Epidermal melanocyte (primary cell): Measurements from ENCODE around the gene NKAP.
"Not testable (repeated sequence)": the region's sequence is repeated elsewhere in the genome, so short reads cannot be mapped to it uniquely, and the experiment has no call there.

Experiments
- DNase-seq: peaks from one replicate; pipeline ENCODE4 v3.0.0; 2011; ENCODE audit warnings: low spot score; ENCODE audit not compliant: insufficient read length

The NKAP gene

DNA sequence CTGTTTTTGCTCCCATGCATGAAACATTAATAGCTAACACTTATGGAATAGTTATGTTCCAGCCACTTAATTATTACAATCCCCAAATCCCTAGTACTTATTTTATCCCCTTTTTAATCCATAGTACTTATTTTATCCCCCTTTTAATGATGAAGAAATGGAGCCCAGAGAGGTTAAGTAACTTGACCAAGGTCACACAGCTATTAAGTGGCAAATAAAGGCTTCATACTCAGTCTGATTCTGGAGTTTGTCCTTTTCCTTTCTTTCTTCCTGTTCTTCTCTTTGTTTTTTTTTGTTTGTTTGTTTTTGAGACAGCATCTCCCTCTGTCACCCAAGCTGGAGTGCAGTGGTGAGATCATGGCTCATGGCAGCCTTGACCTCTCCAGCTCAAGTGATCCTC lies 2.2 kb downstream of the NKAP start:
- no peak for DNase-seq

DNA sequence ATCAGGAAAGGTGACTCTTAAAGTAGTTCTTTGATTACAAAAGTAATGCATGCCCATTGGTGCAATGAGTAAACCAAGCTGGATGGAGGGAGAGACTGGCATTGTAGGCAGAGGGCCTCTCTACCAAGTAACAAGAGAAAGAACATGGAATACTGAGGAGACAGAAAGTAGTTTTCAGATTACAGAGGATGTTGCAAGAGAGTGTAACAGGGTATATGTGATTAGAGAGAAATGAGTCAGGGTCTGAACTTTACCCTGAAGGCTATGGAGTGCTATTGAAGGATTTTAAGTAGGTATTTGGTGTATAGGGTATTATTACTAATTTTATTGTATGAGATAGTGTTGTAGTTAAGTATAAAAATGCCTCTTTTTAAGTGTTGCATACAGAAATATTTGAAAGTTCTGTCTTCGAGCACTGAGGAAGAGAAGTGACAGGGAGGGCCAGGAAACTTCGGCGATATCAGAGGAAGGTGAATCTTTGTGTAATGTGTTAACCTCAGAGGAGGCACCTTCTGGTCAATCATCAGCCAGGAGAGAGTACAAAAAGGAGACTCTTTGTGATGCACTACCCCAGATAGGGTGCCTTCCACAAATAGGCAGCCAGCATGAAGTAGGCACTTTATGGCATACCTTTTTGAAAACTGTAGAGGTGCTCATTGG lies 8.2 kb downstream of the NKAP start:
- no peak for DNase-seq

DNA sequence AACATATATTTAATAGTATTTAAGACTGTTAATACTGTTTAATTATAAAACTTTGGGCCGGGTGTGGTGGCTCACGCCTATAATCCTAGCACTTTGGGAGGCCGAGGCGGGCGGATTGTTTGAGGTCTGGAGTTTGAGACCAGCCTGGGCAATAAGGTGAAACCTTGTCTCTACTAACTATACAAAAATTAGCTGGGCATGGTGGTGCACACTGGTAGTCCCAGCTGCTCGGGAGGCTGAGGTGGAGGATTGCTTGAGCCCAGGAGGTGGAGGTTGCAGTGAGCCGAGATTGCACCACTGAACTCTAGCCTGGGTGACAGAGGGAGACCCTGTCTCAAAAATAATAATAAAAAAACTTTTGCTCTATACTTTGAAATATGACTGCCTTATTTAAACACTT lies 21.2 kb downstream of the NKAP start:
- DNase-seq = not testable (repeated sequence)

DNA sequence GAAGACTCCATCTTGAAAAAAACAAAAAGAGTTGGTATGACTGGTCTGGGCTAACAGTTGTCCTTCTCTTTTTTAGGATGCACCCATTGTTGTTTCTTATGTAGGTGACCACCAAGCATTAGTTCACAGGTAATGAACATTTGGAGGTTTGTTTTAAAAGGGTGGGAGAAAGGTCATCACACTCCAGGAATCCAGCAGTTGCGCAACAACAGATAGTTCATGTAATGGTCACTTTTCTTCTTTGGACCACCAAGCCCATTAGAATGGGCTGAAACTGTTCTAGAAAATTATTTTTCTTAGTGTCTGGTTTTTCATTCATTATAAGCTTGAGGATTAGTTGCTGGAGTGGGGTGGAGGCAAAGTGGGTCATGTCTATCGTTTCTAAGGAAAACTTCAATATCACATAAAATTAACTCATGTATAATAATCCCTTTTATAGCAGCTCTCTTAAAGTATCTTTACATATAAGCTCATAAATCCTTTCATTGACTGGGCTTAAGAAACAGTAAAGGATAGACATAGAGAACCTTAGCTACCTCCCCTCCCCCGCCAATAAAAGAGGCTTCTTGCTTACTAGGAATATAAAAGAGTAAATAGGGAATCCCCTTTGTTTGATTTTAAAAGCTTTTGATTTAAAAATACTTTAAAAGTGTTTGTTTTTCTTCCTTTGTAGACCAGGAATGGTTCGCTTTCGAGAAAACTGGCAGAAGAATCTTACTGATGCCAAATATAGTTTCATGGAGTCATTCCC lies 23.5 kb downstream of the NKAP start:
- DNase-seq = no peak

DNA sequence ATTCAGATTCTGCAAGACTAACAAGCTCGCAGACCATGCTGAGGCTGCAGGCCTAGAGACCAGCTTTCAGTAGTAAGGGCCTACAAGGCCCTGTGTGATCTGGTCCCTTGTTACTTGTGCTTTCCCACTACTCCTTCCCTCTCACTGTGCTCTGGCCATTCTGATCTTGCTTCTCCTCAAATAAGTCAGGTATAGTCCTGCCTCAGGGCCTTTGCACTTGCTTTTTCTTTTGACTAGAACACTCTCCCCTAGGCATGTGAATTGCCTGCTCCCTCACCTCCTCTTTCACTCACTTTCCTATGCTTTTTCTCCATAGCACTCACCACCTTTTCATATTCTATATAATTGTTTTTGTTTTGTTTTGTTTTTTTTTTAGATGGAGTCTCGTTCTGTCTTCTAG lies 25.7 kb downstream of the NKAP start:
- DNase-seq = no peak

DNA sequence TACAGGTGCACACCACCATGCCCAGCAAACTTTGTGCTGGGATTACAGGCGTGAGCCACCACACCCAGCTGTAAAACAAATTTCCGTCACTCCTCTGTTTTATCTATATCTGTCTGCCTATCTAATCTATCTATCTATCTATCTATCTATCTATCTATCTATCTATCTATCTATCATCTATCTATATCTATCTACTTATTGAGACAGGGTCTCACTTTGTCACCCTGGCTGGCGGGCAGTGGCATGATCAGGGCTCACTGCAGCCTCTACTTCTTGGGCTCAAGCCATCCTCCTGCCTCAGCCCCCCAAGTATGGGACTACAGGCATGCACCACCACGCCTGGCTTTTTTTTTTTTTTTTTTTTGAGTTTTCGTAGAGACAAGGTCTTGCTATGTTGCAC lies 27.2 kb downstream of the NKAP start:
- no peak for DNase-seq

DNA sequence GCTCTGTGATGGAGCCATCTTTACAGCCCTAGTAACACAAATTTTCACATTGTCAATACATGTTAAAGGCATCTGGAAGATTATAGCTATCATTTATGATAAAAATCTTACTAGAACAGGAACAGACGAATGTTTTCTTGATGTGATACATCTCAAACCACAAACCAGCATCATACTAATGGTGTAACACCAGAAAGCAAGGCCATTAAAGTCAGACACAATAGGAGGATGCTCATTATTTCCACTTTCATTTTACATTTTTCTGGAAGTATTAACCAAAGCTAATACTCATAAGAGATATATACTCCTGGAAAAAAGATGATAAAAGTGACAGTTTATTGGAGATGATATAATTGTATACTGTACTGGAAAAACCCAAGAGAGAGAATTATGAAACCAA lies 42.6 kb downstream of the NKAP start:
- DNase-seq = no peak

DNA sequence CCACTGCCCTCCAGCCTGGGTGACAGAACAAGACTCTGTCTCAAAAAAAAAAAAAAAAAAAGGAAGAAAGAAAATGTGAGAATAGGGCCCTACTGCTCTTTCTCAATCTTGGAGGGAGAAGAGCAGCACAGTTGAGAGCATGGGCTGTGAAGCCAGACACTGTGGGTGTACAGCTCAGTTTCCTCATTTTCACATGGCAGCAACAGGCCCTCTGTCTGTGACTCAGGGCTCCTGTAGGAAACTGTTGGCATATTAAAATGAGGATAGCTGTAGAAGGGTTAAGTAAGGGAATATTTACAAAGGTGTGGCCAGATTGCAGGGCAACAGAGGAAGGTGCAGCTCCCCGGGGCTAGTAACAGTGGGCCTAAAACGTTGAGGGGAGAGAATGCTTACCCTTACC lies 44.4 kb downstream of the NKAP start:
- DNase-seq = no peak

DNA sequence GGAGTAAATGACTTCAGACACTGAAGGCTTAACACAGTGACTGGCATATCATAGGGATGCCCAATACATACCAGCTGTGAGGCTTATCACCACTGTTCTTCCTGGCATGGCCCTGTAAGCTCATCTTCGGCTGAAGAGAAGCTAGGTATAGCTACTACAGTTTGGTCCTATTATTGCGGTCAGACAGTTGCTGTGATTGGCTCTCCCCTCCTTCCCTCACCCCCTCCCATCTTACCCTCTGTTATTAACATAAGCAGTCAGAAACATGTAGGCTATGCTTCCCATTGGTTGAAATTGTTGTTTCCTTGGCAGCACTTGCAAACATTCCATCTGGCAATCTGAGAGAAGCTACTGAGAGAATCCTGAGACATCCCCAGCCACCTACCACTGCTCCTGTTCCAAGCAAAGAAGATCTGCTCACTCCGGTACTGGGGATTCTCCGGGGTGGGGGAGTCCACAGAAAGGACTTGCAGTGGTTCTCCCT lies 47.7 kb downstream of the NKAP start, which contains the start of gene AKAP14:
TSS of gene AKAP14 (plus strand) at position 51 of the 484 bp plus-strand sequence. CDS start 7,331 bp downstream, outside the sequence.
- DNase-seq = no peak

DNA sequence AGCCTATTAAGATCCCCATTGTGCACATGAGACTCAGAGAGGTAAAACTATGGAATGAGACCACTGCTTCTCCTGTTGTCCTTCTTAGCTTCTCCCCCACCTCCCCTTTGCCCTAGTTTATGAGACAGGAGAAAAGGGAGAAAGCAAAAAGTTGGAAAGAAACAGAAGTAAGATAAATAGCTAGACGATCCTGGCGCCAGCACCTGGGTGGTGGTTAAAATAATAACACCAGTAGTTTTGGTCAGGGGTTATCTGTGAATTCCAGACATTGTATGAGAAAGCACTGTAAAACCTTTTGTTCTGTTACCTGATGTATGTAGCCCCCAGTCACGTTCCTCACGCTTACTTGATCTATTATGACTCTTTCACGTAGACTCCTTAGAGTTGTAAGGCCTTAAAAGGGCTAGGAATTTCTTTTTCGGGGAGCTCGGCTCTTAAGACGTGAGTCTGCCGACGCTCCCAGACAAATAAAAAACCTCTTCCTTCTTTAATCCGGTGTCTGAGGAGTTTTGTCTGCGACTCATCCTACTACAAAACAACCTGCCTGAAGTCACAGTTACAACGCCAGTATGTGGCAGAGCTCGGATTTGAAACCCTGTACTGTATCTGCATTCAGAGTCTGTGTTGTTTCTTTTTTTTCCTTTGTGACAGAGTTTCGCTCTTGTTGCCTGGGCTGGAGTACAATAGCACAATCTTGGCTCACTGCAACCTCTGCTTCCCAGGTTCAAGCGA lies 51.4 kb downstream of the NKAP start:
- not testable (repeated sequence) for DNase-seq

DNA sequence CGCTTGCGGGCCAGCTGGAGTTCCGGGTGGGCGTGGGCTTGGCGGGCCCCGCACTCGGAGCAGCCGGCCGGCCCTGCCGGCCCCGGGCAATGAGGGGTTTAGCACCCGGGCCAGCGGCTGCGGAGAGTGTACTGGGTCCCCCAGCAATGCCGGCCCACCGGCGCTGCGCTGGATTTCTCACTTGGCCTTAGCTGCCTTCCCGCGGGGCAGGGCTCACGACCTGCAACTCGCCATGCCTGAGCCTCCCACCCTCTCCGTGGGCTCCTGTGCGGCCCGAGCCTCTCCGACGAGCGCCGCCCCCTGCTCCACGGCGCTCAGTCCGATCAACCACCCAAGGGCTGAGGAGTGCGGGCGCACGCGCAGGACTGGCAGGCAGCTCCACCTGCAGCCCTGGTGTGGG lies 52.9 kb downstream of the NKAP start:
- DNase-seq = not testable (repeated sequence)

DNA sequence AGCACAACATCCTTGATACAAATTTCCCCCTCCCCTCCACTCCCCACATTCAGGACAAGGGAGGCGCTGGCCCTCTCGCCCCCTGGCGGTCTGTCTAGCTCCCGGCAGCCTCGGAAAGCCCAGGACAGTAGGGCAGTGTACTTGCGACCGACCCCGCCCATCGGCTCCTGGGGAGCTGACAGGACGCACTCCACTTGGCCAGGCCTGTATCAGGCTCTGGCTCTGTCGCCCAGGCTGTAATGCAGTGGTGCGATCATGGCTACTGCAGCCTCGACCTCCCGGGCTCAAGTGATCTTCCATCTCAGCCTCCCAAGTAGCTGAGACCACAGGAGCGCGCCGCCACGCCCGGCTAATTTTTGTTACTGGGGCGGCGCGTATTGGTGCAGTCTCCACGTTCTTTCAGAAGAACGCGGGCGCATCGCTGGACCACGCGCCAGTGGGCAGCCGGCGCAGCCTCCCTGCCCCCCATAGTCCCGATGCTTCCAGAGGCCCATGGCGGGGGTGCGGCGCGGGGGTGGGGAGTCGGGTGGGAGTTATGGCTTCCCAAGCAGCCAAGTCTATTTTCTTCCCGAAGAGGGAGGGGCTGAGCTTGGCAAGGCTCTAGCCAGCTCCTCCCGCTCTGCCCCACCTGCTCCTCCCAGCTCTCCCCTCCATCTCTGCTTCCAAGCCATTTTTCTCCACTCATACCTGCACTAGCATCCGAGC lies 55.7 kb downstream of the NKAP start:
- DNase-seq = peak; percentile 21

DNA sequence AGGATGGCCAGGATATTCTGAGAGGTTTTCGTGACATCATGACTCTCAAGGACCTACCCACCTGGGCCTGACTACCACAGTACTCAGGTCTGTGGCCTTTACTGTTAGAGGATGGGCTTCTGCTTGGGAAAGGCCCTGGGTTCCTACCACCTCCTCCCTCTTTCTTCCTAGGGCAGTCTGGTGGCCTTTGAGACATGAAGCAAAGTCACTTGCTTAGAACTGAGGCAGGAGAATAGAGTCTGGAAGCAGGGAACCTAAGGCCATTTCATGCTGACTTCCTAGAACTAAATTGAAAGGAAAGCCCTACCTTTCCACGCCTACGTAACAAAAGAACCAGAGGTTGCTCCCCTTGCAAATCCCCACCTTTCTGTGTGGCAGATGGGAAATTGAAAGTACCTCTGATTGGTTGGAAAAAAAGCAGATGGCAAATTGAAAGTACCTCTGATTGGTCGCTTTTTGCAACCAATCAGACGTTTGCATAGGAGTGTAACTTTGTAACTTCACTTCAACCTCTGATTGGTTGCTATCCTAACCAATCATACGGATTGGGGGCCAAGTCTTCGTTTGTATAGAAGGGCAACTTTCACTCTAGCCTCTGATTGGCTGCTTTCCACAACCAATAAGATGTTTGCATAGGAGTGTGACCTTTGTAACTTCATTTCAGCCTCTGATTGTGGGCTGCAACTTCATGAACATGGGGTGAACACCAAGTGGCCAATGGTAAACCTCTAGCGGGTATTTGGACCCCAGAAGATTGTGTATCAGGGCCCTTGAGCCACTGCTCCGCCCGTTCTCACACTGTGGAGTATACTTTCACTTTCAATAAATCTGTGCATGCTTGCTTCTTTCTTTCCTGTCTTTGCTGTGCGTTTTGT lies 57.8 kb downstream of the NKAP start:
- no peak for DNase-seq

DNA sequence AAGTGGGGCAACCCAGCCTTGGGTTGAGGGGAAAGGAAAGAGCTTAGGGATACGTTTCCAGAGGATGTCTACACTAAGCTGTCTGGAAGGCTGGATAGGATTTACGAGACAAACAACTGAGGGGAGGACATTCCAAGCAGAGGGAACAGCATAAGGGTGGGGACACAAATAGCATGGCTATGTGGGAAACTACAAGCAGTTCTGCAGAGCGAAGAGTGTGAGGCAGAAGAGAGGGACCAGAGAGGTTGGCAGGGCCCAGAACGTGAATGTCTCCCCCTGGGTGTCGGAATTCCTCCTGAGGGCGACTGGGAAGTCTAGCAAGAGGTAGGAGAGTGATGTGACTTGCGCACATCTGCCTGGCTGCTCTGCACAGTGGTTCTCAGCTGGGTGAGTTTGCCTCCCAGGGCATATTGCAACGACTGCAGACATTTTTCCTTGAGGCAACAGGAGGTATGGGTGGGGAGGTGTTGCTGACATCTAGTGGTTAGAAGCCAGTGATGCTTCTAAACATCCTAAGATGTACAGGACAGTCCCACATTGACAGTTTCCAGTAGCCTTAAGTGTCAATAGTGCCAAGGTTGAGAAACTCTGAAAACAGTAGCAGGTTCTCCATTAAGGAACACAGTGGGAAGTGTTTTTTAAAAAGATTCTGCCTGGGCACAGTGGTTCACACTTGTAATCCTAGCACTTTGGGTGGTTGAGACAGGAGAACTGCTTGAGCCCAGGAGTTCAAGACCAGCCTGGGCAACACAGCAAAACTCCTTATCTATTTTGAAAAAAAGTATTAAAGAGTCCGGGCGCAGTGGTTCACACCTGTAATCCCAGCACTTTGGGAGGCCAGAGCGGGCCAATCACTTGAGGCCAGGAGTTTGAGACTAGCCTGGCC lies 62.8 kb downstream of the NKAP start:
- peak; percentile 17 for DNase-seq

DNA sequence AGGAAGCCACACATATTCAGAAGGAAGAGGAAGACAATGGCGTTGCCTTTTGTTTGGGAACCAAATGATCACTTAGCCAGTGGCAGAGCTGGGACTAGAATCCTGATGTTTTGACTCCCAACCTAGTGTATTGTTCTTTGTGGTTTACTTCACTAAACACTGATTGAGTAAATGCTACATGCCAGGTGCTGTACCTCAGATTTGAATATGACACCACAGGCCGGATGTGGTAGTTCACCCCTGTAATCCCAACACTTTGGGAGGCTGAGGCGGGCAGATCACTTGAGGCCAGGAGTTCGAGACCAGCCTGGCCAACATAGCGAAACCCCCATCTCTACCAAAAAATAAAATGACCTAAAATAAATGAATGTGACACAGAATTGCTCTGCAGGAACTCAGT lies 63.5 kb downstream of the NKAP start:
- DNase-seq = no peak

DNA sequence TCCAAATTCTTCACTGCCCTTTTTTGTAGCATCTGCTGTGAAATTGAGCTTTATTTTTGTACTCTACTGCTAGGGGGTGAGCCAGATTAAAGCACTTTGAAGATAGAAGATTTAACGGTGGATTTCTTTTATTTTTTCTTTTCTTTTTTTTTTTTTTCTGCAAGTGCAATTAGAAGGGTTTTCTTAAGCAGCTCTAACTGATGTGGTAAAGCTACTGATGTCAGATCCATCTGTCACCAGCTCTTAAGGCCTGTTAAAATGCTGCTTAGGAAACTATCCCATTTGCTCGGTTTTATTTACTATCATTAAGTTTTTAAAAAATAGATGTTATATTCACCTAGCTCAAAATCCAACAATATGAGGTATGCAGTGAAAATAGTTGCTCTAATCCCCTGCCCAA lies 64.8 kb downstream of the NKAP start:
- DNase-seq = no peak

DNA sequence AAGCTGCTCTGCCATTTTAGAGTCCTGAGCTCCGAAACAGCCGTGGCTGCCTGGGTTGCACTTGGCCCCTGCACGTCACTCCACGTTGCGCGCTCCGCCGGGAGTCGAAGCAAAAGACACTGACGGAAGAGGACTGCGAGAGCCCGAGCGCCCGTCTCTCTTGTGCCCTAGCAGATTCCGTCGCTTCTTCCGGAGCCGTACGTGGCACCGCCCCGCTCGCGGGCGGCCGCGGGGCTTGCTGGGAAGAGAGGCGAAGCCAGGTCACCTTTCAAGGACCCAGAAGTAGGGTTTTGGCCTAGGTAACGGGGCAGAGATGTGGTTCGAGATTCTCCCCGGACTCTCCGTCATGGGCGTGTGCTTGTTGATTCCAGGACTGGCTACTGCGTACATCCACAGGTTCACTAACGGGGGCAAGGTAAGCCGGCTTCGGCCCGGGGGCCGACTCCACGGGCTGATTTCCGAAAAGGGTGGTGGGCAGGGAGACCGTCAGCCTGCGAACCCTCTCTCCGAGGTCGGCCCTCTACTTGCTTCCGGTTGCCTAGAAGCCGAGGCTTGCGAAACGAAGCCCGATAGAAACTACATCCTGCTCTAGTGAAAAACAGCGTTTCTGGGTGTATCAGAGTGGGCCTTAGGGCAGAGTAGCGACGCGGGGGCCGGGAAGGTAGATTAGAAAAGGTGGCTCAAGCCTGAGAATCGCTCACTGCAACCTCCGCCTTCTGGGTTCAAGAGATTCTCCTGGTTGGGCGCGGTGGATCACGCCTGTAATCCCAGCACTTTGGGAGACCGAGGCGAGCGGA lies 71.8 kb downstream of the NKAP start, which contains the start of the genes NDUFA1 and RNF113A:
TSS of gene NDUFA1 (plus strand) at position 234 of the 797 bp plus-strand sequence. CDS start at position 314, 80 bp downstream.
TSS of gene RNF113A (minus strand) at position 135 of the 797 bp plus-strand sequence. CDS start at position 15, 120 bp downstream.
- DNase-seq = peak; percentile 46

DNA sequence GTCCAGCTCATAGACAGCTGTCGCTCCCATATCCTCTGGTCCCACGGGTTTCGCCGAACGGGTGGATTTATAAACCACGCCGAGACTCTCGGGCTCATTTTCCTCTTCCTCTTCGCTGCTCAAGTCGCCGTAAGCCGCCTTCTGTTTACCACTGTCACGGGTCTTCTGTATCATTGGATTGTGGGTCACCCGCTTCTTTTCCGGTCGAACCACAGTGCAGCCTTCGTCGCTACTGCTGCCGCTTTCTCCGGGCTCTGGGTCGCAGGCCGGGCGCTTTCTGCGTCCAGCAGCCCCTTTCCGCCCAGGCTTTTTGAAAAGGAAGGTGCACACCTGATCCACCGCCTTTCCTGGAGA lies 72.3 kb downstream of the NKAP start:
- no peak for DNase-seq
